Neutrophil (primary cell): ENCODE measurements around the gene TTR.

Source experiments
- H3K27ac ChIP-seq: fragments of 200-600 bp; sonication (generic); 2 replicates; pipeline ENCODE4 v1.5.1; 2016; ENCODE audit warnings: mild to moderate bottlenecking, moderate library complexity
- H3K27me3 ChIP-seq: fragments of 200-600 bp; sonication (generic); 2 replicates; pipeline ENCODE4 v1.6.0; 2016; ENCODE audit warnings: mild to moderate bottlenecking
- H3K36me3 ChIP-seq: fragments of 200-600 bp; sonication (generic); 2 replicates; pipeline ENCODE4 v1.5.1; 2017
- H3K4me1 ChIP-seq, 2 experiments: fragments of 200-600 bp in 1 of 2; sonication (generic) in 1 of 2; 1 replicate in 1 of 2; 2 replicates in 1 of 2; pipeline versions ENCODE4 v1.5.1 to v1.6.1; 2013 to 2016; ENCODE audit warnings: low read depth in 1 of 2, low read length in 1 of 2, mild to moderate bottlenecking in 1 of 2, moderate library complexity in 1 of 2; ENCODE audit not compliant: control insufficient read depth in 1 of 2, insufficient read depth in 1 of 2
- H3K4me3 ChIP-seq, 2 experiments: fragments of 200-600 bp in 1 of 2; sonication (generic) in 1 of 2; 1 replicate in 1 of 2; 2 replicates in 1 of 2; pipeline ENCODE4 v1.5.1; 2013 to 2016; ENCODE audit warnings: low read depth in 1 of 2, low read length in 1 of 2, mild to moderate bottlenecking in 1 of 2, moderate library complexity in 1 of 2
- H3K9me3 ChIP-seq: fragments of 200-600 bp; sonication (generic); 2 replicates; pipeline ENCODE4 v1.5.1; 2016
- TF ChIP-seq, protein P1 (sequence below): fragments of 200-600 bp; sonication (generic); IDR thresholded peaks from 2 replicates; pipeline ENCODE4 v1.5.1; 2016; ENCODE audit warnings: antibody characterized with exemption

Gene TTR

DNA sequence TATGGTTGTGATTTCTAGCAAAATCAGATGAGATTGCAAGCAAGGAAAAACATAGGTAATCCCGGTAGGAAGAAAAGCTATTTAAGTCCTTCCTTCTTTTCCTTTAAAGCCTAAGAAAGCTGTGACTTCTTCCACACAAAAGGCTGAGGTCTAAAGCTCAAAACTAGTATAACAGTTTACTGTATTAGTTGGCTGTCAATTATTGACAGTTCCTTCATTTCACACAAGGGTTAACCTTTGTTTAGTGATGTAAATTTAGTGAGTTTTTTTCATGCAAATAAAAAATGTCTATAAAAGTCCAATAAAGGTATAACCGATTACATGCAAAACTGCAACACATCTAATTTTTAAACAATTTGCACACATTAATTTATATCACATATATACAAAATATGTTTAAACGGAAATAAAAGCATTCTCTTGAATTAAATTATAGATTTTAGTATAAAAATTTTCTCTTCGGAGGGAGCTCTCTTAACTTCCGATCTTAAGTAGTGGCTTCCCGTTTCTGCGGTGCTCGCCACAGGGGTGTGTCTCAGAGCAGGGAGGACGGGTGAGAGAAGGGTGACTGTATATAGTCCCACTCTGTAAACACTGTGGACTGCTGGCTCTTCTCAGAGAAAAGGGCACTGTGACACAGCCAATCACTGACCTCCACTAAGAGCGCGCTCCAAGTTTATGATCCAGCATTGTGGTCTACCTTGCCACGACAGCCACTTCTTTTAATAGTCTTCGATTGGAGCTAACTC is 33.4 kb downstream of the TTR start:
- TF ChIP-seq, protein P1, sequence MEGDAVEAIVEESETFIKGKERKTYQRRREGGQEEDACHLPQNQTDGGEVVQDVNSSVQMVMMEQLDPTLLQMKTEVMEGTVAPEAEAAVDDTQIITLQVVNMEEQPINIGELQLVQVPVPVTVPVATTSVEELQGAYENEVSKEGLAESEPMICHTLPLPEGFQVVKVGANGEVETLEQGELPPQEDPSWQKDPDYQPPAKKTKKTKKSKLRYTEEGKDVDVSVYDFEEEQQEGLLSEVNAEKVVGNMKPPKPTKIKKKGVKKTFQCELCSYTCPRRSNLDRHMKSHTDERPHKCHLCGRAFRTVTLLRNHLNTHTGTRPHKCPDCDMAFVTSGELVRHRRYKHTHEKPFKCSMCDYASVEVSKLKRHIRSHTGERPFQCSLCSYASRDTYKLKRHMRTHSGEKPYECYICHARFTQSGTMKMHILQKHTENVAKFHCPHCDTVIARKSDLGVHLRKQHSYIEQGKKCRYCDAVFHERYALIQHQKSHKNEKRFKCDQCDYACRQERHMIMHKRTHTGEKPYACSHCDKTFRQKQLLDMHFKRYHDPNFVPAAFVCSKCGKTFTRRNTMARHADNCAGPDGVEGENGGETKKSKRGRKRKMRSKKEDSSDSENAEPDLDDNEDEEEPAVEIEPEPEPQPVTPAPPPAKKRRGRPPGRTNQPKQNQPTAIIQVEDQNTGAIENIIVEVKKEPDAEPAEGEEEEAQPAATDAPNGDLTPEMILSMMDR: no peak
- Histone ChIP-seq H3K9me3 (no peaks in the 10 kb centered on the region), H3K27me3 (no peaks in the 10 kb centered on the region), H3K36me3 (no peaks in the 10 kb centered on the region), H3K4me3 (no peak overlapping the region), H3K27ac (no peak overlapping the region), H3K4me1 (peaks cover 1 to 2% of the 10 kb centered on the region in 2 experiments)

DNA sequence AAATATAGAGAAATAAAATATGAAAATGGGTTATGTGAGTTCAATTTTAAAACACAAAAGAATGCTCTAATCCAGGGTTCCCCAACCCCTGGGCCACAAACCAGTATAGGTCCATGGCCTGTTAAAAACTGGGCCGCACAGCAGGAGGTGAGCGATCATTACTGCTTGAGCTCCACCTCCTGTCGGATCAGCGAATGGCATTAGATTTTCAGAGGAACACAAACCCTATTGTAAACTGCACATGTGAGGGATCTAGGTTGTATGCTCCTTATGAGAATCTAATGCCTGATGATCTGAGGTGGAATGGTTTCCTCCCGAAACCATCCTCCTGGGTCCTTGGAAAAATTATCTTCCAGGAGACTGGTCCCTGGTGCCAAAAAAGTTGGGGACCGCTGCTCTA is 34.7 kb downstream of the TTR start:
- Histone ChIP-seq H3K4me3 (no peak overlapping the region), H3K36me3 (no peaks in the 10 kb centered on the region), H3K9me3 (no peaks in the 10 kb centered on the region), H3K4me1 (peaks cover 11% of the 10 kb centered on the region in 2 experiments), H3K27ac (no peak overlapping the region), H3K27me3 (no peaks in the 10 kb centered on the region)
- TF ChIP-seq, protein P1: no peak

DNA sequence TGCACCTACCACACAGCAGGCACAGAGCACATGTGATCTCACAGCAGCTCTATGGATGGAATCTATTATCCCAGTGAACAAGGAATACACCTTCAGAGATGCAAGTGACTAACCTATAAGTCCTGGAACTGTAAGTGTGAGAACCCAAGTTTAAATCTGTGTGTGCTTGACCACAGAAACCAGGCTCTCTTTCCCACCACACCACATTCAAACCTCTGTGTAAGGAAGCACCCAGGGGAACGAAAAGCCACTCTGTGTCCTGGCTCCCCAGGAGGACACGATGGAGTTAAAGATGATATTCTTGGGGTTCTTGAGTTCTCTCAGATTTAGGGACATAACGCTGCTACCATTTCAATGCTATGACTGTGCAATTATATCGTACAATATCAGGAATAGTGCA is 38.9 kb downstream of the TTR start:
- H3K27me3 ChIP-seq: no peaks in the 10 kb centered on the region
- TF ChIP-seq, protein P1: no peak
- peaks cover 11 to 18% of the 10 kb centered on the region in 2 experiments for H3K4me1 ChIP-seq
- H3K4me3 ChIP-seq: no peak overlapping the region
- H3K27ac ChIP-seq: peak overlapping the region; percentile 78
- no peaks in the 10 kb centered on the region for H3K9me3 ChIP-seq
- no peaks in the 10 kb centered on the region for H3K36me3 ChIP-seq

DNA sequence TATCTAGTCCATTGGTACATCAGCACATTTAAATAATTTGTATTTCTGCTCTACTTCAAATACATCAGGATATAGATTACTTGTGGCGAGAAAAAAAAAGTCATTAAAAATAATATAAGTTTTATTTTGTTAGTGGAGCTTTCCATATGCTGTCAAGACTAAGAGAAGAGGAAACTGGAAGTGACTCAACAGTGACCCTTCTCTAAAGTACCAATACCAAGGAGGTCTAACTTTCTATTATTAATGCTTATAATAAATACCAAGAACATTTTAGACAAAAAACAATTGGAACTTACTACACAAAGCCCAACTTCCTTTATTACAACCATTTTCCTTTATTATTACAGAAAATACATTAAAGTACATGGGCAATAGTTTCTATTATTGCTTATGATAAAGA is 39.8 kb downstream of the TTR start:
- H3K27me3 ChIP-seq: no peaks in the 10 kb centered on the region
- no peaks in the 10 kb centered on the region for H3K9me3 ChIP-seq
- H3K4me3 ChIP-seq: no peak overlapping the region
- H3K27ac ChIP-seq: no peak overlapping the region
- H3K36me3 ChIP-seq: no peaks in the 10 kb centered on the region
- TF ChIP-seq, protein P1: no peak
- H3K4me1 ChIP-seq: peaks cover 11 to 22% of the 10 kb centered on the region in 2 experiments

DNA sequence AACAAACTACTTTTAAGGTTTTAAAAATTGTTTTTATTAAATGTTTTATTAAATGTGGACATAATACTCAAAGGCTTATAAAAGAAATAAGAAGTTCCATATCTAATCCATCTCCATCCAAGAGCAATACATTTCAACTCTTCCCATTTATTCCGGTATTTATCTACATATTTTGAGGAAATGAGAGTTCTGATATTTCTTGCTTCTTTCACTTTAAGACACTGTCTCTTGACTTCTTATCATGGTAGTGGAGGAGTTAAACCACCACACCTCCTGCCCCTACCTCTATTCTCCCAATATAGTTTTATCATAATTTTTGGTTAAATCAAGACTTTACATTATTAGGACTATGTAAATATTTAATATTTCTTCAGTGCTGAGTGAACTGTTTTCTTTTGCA is 40.7 kb downstream of the TTR start:
- peaks cover 11 to 22% of the 10 kb centered on the region in 2 experiments for H3K4me1 ChIP-seq
- no peaks in the 10 kb centered on the region for H3K27me3 ChIP-seq
- H3K4me3 ChIP-seq: no peak overlapping the region
- no peaks in the 10 kb centered on the region for H3K36me3 ChIP-seq
- TF ChIP-seq, protein P1: no peak
- H3K27ac ChIP-seq: no peak overlapping the region
- H3K9me3 ChIP-seq: no peaks in the 10 kb centered on the region
